PC-9 (cell line): Measurements from ENCODE around the gene C5orf58. TPM values are rescaled to one million over a fixed set of nuclear protein-coding genes. Genes with fewer than 3 reads are reported as not detected.
A peak's percentile ranks its signal among the peaks of the same experiment; 100 is the strongest.

ENCODE experiments used
- BruUV-seq: library from RNA; stranded (reverse); fragments of 400-500 nt; replicated peaks from 2 replicates; lab custom pipeline; 2021; lab: Mats Ljungman, UMichigan
- CTCF ChIA-PET: fragments of 300-600 bp; sonication (Branson Sonifier 250); formaldehyde crosslinking; loops from one replicate; lab custom pipeline; 2022; ENCODE audit warnings: antibody characterized with exemption; lab: Charles Lee
- POLR2A ChIA-PET: fragments of 300-600 bp; sonication (Branson Sonifier 250); formaldehyde crosslinking; loops from one replicate; lab custom pipeline; 2022; ENCODE audit warnings: antibody characterized with exemption; ENCODE audit not compliant: unreplicated experiment; lab: Charles Lee
- DNase-seq, 2 experiments: peaks; one replicate each; pipeline versions ENCODE4 v3.0.0 to v3.0.0-alpha.2; 2015 to 2022; ENCODE audit warnings: mixed read lengths in 1 of 2
- H2AFZ ChIP-seq: fragments of 200-600 bp; sonication (generic); 2 replicates; pipeline ENCODE4 v1.8.1; 2017; ENCODE audit warnings: antibody characterized with exemption
- H3F3A ChIP-seq: fragments of 200-600 bp; sonication (generic); 2 replicates; pipeline ENCODE4 v1.8.1; 2017; ENCODE audit warnings: antibody characterized with exemption, mild to moderate bottlenecking, low read depth; ENCODE audit not compliant: insufficient read depth
- H3K27ac ChIP-seq: fragments of 200-600 bp; sonication (generic); 2 replicates; pipeline ENCODE4 v1.6.1; 2016; ENCODE audit warnings: mixed run types
- H3K27me3 ChIP-seq: fragments of 200-600 bp; sonication (generic); 2 replicates; pipeline ENCODE4 v1.6.1; 2016; ENCODE audit warnings: low read depth, mixed run types; ENCODE audit not compliant: insufficient read depth
- H3K36me3 ChIP-seq: fragments of 200-600 bp; sonication (generic); 2 replicates; pipeline ENCODE4 v1.6.1; 2016; ENCODE audit warnings: low read depth, mixed run types
- H3K4me1 ChIP-seq: fragments of 200-600 bp; sonication (generic); replicated peaks from 2 replicates; pipeline ENCODE4 v1.6.1; 2016; ENCODE audit warnings: mixed run types; ENCODE audit not compliant: insufficient read depth
- H3K4me2 ChIP-seq: fragments of 200-600 bp; sonication (generic); 2 replicates; pipeline ENCODE4 v1.6.1; 2017; ENCODE audit warnings: mixed run types
- H3K4me3 ChIP-seq: fragments of 200-600 bp; sonication (generic); 2 replicates; pipeline ENCODE4 v1.6.1; 2016; ENCODE audit warnings: mixed run types
- H3K79me2 ChIP-seq: fragments of 200-600 bp; sonication (generic); 2 replicates; pipeline ENCODE4 v1.6.1; 2017; ENCODE audit warnings: low read depth, mixed run types
- H3K9me2 ChIP-seq: fragments of 200-600 bp; sonication (generic); 2 replicates; pipeline ENCODE4 v1.8.1; 2017; ENCODE audit warnings: mild to moderate bottlenecking; ENCODE audit not compliant: insufficient read depth
- H3K9me3 ChIP-seq: fragments of 200-600 bp; sonication (generic); 2 replicates; pipeline ENCODE4 v1.8.1; 2016; ENCODE audit warnings: low read depth; ENCODE audit not compliant: insufficient read depth
- H4K20me1 ChIP-seq: fragments of 200-600 bp; sonication (generic); 2 replicates; pipeline ENCODE4 v1.8.1; 2017; ENCODE audit not compliant: insufficient read depth
- EZH2 ChIP-seq: fragments of 200-600 bp; sonication (generic); IDR thresholded peaks from 2 replicates; pipeline ENCODE4 v1.8.0; 2017; ENCODE audit warnings: antibody characterized with exemption, low read depth
- intact Hi-C: fragments of 100-400 bp; cut with micrococcal nuclease; formaldehyde crosslinking; loops from one replicate; pipeline ENCODE4 v1.10.0; 2022; ENCODE audit not compliant: unreplicated experiment
- total RNA-seq: library from RNA; stranded (reverse); gene quantifications from 2 replicates; pipeline ENCODE4 v1.2.3, GENCODE V29; 2021
- TF ChIP-seq, protein P1 (sequence below): fragments of 200-600 bp; sonication (generic); conservative IDR thresholded peaks from 2 replicates; pipeline ENCODE4 v1.6.1; 2017; ENCODE audit warnings: mixed run types, antibody characterized with exemption, mild to moderate bottlenecking, moderate library complexity

C5orf58 gene
- total RNA-seq, 1 experiment from 2014 or later = not detected

DNA sequence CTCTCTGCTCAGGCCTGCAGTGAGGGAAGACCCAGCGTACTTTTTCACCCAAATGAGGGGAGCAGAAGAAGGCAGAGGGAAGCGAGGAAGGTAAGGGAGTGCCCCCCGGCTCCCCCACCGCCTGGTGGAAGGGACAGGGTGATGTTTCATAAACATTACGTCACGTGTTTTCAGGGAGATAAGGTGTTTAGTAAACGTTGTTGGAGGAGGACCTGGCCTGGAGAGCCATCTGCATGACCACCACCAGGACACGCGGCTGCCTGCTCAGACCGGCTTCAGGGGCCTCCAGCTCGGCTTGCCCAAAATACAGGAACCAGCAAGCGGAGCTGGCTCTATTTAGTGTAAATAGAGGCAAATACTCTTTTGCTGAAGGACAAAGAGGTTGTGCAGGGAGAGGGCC is 40.0 kb upstream of the C5orf58 start:
- no peaks in the 10 kb centered on the region for H3K9me3 ChIP-seq
- TF ChIP-seq, protein P1, sequence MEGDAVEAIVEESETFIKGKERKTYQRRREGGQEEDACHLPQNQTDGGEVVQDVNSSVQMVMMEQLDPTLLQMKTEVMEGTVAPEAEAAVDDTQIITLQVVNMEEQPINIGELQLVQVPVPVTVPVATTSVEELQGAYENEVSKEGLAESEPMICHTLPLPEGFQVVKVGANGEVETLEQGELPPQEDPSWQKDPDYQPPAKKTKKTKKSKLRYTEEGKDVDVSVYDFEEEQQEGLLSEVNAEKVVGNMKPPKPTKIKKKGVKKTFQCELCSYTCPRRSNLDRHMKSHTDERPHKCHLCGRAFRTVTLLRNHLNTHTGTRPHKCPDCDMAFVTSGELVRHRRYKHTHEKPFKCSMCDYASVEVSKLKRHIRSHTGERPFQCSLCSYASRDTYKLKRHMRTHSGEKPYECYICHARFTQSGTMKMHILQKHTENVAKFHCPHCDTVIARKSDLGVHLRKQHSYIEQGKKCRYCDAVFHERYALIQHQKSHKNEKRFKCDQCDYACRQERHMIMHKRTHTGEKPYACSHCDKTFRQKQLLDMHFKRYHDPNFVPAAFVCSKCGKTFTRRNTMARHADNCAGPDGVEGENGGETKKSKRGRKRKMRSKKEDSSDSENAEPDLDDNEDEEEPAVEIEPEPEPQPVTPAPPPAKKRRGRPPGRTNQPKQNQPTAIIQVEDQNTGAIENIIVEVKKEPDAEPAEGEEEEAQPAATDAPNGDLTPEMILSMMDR = no peak
- no peak for TF ChIP-seq EZH2

DNA sequence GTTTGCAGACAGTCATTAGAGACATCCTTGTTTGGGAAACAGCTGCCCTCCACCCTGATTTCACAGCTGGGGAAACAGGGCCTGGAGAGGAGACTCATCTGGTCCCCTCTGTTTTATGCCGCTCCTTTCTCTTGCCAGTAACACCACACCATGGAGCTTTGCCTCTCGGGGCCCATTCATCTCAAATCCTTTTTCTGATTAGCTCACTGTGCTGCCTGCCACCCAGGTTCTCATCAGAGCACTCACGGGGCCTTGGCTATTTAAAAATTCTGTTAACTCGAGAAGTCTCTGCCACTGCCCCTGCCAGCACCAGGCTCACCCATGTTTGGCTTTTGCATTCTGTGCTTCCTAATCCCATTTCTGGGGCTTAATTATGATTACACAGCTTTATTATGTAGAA is 36.8 kb upstream of the C5orf58 start:
- Histone ChIP-seq H3K27me3 (no peaks in the 10 kb centered on the region), H3K4me3 (no peak overlapping the region), H3K4me1 (peaks cover 6% of the 10 kb centered on the region), H3F3A (no peaks in the 10 kb centered on the region), H4K20me1 (no peaks in the 10 kb centered on the region), H2AFZ (no peak overlapping the region), H3K9me2 (no peaks in the 10 kb centered on the region), H3K9me3 (no peaks in the 10 kb centered on the region), H3K4me2 (no peak overlapping the region), H3K36me3 (no peaks in the 10 kb centered on the region), H3K79me2 (no peaks in the 10 kb centered on the region), H3K27ac (no peak overlapping the region)
- intact Hi-C loops = no loop called here
- DNase-seq = no peak
- no peak for TF ChIP-seq EZH2
- TF ChIP-seq, protein P1 = no peak
- BruUV-seq = no TSS peak
- POLR2A ChIA-PET = interaction anchor here (0.9 kb wide), 1 partner anchor 64 kb away, joined by 7 read pairs; no protein-coding TSS in a partner anchor
- CTCF ChIA-PET = no interaction called here

More for the DNA sequence above, 40.0 kb upstream of the C5orf58 start:
- Histone ChIP-seq H3K36me3 (no peaks in the 10 kb centered on the region), H3K79me2 (no peaks in the 10 kb centered on the region), H3K4me1 (peaks cover 10% of the 10 kb centered on the region), H3K27me3 (no peaks in the 10 kb centered on the region), H3K27ac (no peak overlapping the region), H3K4me2 (no peak overlapping the region), H4K20me1 (no peaks in the 10 kb centered on the region), H3K4me3 (no peak overlapping the region), H3K9me2 (no peaks in the 10 kb centered on the region), H2AFZ (no peak overlapping the region), H3F3A (peaks cover 18% of the 10 kb centered on the region; the same call in 1 of the 2 replicates)
- no TSS peak for BruUV-seq
- DNase-seq = no peak
- intact Hi-C loops = no loop called here
- POLR2A ChIA-PET = no interaction called here
- CTCF ChIA-PET = no interaction called here

DNA sequence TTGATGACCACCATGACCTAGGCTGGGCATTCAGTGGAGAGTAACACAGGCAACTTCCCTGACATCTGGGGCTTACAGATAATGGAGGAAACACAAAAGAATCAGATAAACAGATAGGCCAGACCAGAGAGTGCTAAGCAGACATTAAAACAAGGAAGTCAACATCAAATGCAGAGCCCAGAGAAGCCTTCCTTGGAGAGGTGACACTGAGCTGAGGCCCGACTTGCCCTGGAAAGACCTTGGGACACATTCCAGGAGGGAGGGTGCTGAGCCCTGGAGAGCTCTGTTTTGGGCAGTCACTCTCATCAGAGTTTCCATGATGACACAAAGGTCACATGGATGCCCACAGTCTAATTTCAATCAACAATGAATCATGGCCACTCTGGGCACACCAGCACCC is 31.9 kb upstream of the C5orf58 start:
- BruUV-seq = no TSS peak
- no peak for TF ChIP-seq EZH2
- TF ChIP-seq, protein P1 = no peak
- Histone ChIP-seq H3F3A (peaks cover 4% of the 10 kb centered on the region; the same call in 1 of the 2 replicates), H3K4me2 (0 out of 2 replicates have a peak overlapping the region, but pooled peaks have one; percentile 14), H3K9me2 (no peaks in the 10 kb centered on the region), H3K4me3 (no peak overlapping the region), H3K27ac (0 out of 2 replicates have a peak overlapping the region, but pooled peaks have one; percentile 9), H3K79me2 (no peaks in the 10 kb centered on the region), H3K4me1 (peaks cover 13% of the 10 kb centered on the region), H3K36me3 (no peaks in the 10 kb centered on the region), H4K20me1 (no peaks in the 10 kb centered on the region), H3K9me3 (peaks cover 4% of the 10 kb centered on the region; the same call in 1 of the 2 replicates), H3K27me3 (no peaks in the 10 kb centered on the region), H2AFZ (0 out of 2 replicates have a peak overlapping the region, but pooled peaks have one; percentile 12)
- DNase-seq = peak; percentile 24 to 60
- ChIA-PET POLR2A (no interaction called here), CTCF (no interaction called here)
- intact Hi-C loops = no loop called here
